Measurements from ENCODE around the gene SLC27A1. TPM values are rescaled to one million over a fixed set of nuclear protein-coding genes. Genes with fewer than 3 reads are reported as not detected.

The SLC27A1 gene
- total RNA-seq, 1 donor from 2014 or later, result 66.2 TPM

- intact Hi-C loops (cut with DNase I), result no loop called here
- DNase-seq (ENCODE audit: missing footprints), result peak; percentile 86
- peak; percentile 72 for ATAC-seq
Measured at GRCh38 chr19:17522988-17523872, 52.9 kb downstream of the SLC27A1 start.

- DNase-seq (ENCODE audit: missing footprints) (peak; percentile 4), ATAC-seq (no peak)
- intact Hi-C loops (cut with DNase I), result no loop called here
Measured at GRCh38 chr19:17524651-17525050, 54.3 kb downstream of the SLC27A1 start.

- intact Hi-C loops (cut with DNase I), result no loop called here
- DNase-seq (ENCODE audit: missing footprints) (no peak), ATAC-seq (no peak)
Measured at GRCh38 chr19:17525141-17525540, 54.8 kb downstream of the SLC27A1 start.

GRCh38 chr19:17526922-17527321 is 56.6 kb downstream of the SLC27A1 start:
- DNase-seq (ENCODE audit: missing footprints) (peak; percentile 50), ATAC-seq (no peak)
- intact Hi-C loops (cut with DNase I), result no loop called here

GRCh38 chr19:17527326-17527725 is 57.0 kb downstream of the SLC27A1 start:
- DNase-seq (ENCODE audit: missing footprints) (no peak), ATAC-seq (no peak)
- intact Hi-C loops (cut with DNase I), result no loop called here

GRCh38 chr19:17528610-17529009 is 58.3 kb downstream of the SLC27A1 start:
- ATAC-seq, result no peak
- intact Hi-C loops (cut with DNase I), result no loop called here
- DNase-seq (ENCODE audit: missing footprints), result peak; percentile 22

GRCh38 chr19:17529239-17530158 is 59.2 kb downstream of the SLC27A1 start:
- ATAC-seq, result no peak
- intact Hi-C loops (cut with DNase I), result no loop called here
- no peak for DNase-seq (ENCODE audit: missing footprints)

- ATAC-seq (no peak), DNase-seq (ENCODE audit: missing footprints) (no peak)
- intact Hi-C loops (cut with DNase I), result no loop called here
Measured at GRCh38 chr19:17530586-17530985, 60.3 kb downstream of the SLC27A1 start.

- intact Hi-C loops (cut with DNase I), result no loop called here
- DNase-seq (ENCODE audit: missing footprints) (no peak), ATAC-seq (no peak)
Measured at GRCh38 chr19:17532116-17532515, 61.8 kb downstream of the SLC27A1 start.

GRCh38 chr19:17532557-17532956 is 62.2 kb downstream of the SLC27A1 start:
- intact Hi-C loops (cut with DNase I), result no loop called here

GRCh38 chr19:17534767-17535166 is 64.4 kb downstream of the SLC27A1 start:
- ATAC-seq, result no peak
- intact Hi-C loops (cut with DNase I), result no loop called here
- DNase-seq (ENCODE audit: missing footprints), result no peak

More at GRCh38 chr19:17532557-17532956, 62.2 kb downstream of the SLC27A1 start:
- peak; percentile 57 for DNase-seq (ENCODE audit: missing footprints)
- ATAC-seq, result no peak

- intact Hi-C loops (cut with DNase I), result no loop called here
- ATAC-seq, result no peak
- no peak for DNase-seq (ENCODE audit: missing footprints)
Measured at GRCh38 chr19:17536955-17537354, 66.6 kb downstream of the SLC27A1 start.

- ATAC-seq (peak; percentile 5), DNase-seq (ENCODE audit: missing footprints) (no peak)
- intact Hi-C loops (cut with DNase I), result loop anchor here (2.0 kb wide), 1 partner anchor 36 kb away; no protein-coding TSS in a partner anchor
Measured at GRCh38 chr19:17538684-17539237, 68.4 kb downstream of the SLC27A1 start.

- ATAC-seq, result peak; percentile 89
- DNase-seq (ENCODE audit: missing footprints), result peak; percentile 98
- intact Hi-C loops (cut with DNase I), result loop anchor here (2.0 kb wide), 1 partner anchor 35 kb away; no protein-coding TSS in a partner anchor
Measured at GRCh38 chr19:17539238-17540117, 69.2 kb downstream of the SLC27A1 start.

- ATAC-seq (no peak), DNase-seq (ENCODE audit: missing footprints) (peak; percentile 71)
- intact Hi-C loops (cut with DNase I), result no loop called here
Measured at GRCh38 chr19:17540174-17540573, 69.8 kb downstream of the SLC27A1 start.

GRCh38 chr19:17541184-17541759 is 70.9 kb downstream of the SLC27A1 start:
- intact Hi-C loops (cut with DNase I), result no loop called here
- ATAC-seq, result no peak

GRCh38 chr19:17542042-17542441 is 71.7 kb downstream of the SLC27A1 start:
- DNase-seq (ENCODE audit: missing footprints) (peak; percentile 60), ATAC-seq (no peak)
- intact Hi-C loops (cut with DNase I), result no loop called here

More at GRCh38 chr19:17541184-17541759, 70.9 kb downstream of the SLC27A1 start:
- peak; percentile 1 for DNase-seq (ENCODE audit: missing footprints)
